Measurements from ENCODE around the gene PHACTR2.

Gene PHACTR2

GRCh38 chr6:143687591-143687990 lies 9.8 kb downstream of the PHACTR2 start:
- no peak for TF ChIP-seq CTCF (IDR thresholded peaks at IDR 0.05; ENCODE audit: low read depth, low read length)
- Histone ChIP-seq H3K27me3 (ENCODE audit: insufficient read depth, low read depth, severe bottlenecking) (no peaks in the 10 kb centered on the region), H3K4me3 (ENCODE audit: low read depth, low read length) (no peak overlapping the region), H3K36me3 (no peaks in the 10 kb centered on the region), H3K9me3 (ENCODE audit: severe bottlenecking) (peaks cover 3% of the 10 kb centered on the region), H3K27ac (no peak overlapping the region)
- DNase-seq, result no peak

- TF ChIP-seq CTCF (IDR thresholded peaks at IDR 0.05; ENCODE audit: low read depth, low read length), result no peak
- no peak overlapping the region for H3K4me3 ChIP-seq (ENCODE audit: low read depth, low read length)
- no peaks in the 10 kb centered on the region for H3K27me3 ChIP-seq (ENCODE audit: insufficient read depth, low read depth, severe bottlenecking)
- no peaks in the 10 kb centered on the region for H3K9me3 ChIP-seq (ENCODE audit: severe bottlenecking)
- no peaks in the 10 kb centered on the region for H3K36me3 ChIP-seq
- no peak overlapping the region for H3K27ac ChIP-seq
- DNase-seq, result no peak
Measured at GRCh38 chr6:143688681-143689080, 10.9 kb downstream of the PHACTR2 start.

- Histone ChIP-seq H3K27ac (no peak overlapping the region), H3K9me3 (ENCODE audit: severe bottlenecking) (no peaks in the 10 kb centered on the region), H3K27me3 (ENCODE audit: insufficient read depth, low read depth, severe bottlenecking) (no peaks in the 10 kb centered on the region), H3K36me3 (no peaks in the 10 kb centered on the region), H3K4me3 (ENCODE audit: low read depth, low read length) (no peak overlapping the region)
- no peak for TF ChIP-seq CTCF (IDR thresholded peaks at IDR 0.05; ENCODE audit: low read depth, low read length)
- DNase-seq, result no peak
Measured at GRCh38 chr6:143689852-143690251, 12.1 kb downstream of the PHACTR2 start.

- DNase-seq, result no peak
- H3K27me3 ChIP-seq (ENCODE audit: insufficient read depth, low read depth, severe bottlenecking), result no peaks in the 10 kb centered on the region
- no peaks in the 10 kb centered on the region for H3K36me3 ChIP-seq
- no peak overlapping the region for H3K4me3 ChIP-seq (ENCODE audit: low read depth, low read length)
- TF ChIP-seq CTCF (IDR thresholded peaks at IDR 0.05; ENCODE audit: low read depth, low read length), result no peak
- no peak overlapping the region for H3K27ac ChIP-seq
- no peaks in the 10 kb centered on the region for H3K9me3 ChIP-seq (ENCODE audit: severe bottlenecking)
Measured at GRCh38 chr6:143691155-143691554, 13.4 kb downstream of the PHACTR2 start.

- Histone ChIP-seq H3K36me3 (no peaks in the 10 kb centered on the region), H3K27ac (no peak overlapping the region), H3K27me3 (ENCODE audit: insufficient read depth, low read depth, severe bottlenecking) (no peaks in the 10 kb centered on the region), H3K9me3 (ENCODE audit: severe bottlenecking) (no peaks in the 10 kb centered on the region), H3K4me3 (ENCODE audit: low read depth, low read length) (no peak overlapping the region)
- no peak for DNase-seq
- TF ChIP-seq CTCF (IDR thresholded peaks at IDR 0.05; ENCODE audit: low read depth, low read length), result no peak
Measured at GRCh38 chr6:143691900-143692636, 14.3 kb downstream of the PHACTR2 start.

GRCh38 chr6:143692696-143693095 lies 14.9 kb downstream of the PHACTR2 start:
- Histone ChIP-seq H3K27ac (no peak overlapping the region), H3K27me3 (ENCODE audit: insufficient read depth, low read depth, severe bottlenecking) (no peaks in the 10 kb centered on the region), H3K9me3 (ENCODE audit: severe bottlenecking) (no peaks in the 10 kb centered on the region), H3K36me3 (no peaks in the 10 kb centered on the region), H3K4me3 (ENCODE audit: low read depth, low read length) (no peak overlapping the region)
- no peak for DNase-seq
- TF ChIP-seq CTCF (IDR thresholded peaks at IDR 0.05; ENCODE audit: low read depth, low read length), result no peak

Data from WERI-Rb-1 (cell line).